HCT116 (cell line): Measurements from ENCODE around the gene ERBB4. TPM values are rescaled to one million over a fixed set of nuclear protein-coding genes. Genes with fewer than 3 reads are reported as not detected.

Experiments
- ATAC-seq: fragments of 200-7000 bp; cut with Tn5 transposase; 2 replicates; pipeline ENCODE4 v1.9.1; 2020; ENCODE audit warnings: mild to moderate bottlenecking, moderate library complexity
- BruUV-seq: library from RNA; stranded (reverse); fragments of 400-500 nt; replicated peaks from 2 replicates; lab custom pipeline; 2021; lab: Mats Ljungman, UMichigan
- CTCF ChIA-PET: fragments of 300-600 bp; sonication (Branson Sonifier 250); formaldehyde crosslinking; loops from one replicate; lab custom pipeline; 2021; ENCODE audit warnings: antibody characterized with exemption; lab: Charles Lee
- POLR2A ChIA-PET: fragments of 300-600, 350-600 bp; sonication (Branson Sonifier 250); formaldehyde crosslinking; loops from one replicate; lab custom pipeline; 2021; ENCODE audit warnings: antibody characterized with exemption; lab: Charles Lee
- RAD21 ChIA-PET, 2 experiments: fragments of 300-600 bp; sonication (Branson Sonifier 250); formaldehyde crosslinking; loops; one replicate each; lab custom pipeline; 2023; ENCODE audit warnings: low total read pairs in 2 of 2; ENCODE audit not compliant: uncharacterized antibody in 2 of 2, unreplicated experiment in 2 of 2, low non-redundant PET in 1 of 2; lab: Charles Lee
- DNase-seq: peaks from one replicate; pipeline ENCODE4 v3.0.0-alpha.2; 2010; ENCODE audit warnings: low read depth, low spot score
- H2AFZ ChIP-seq: fragments of 200-600 bp; shearing (Covaris generic), sonication (generic); 2 replicates; pipeline ENCODE4 v1.6.1; 2017; ENCODE audit warnings: low read depth, mixed run types, mixed read lengths, antibody characterized with exemption, low read length; ENCODE audit not compliant: poor library complexity, severe bottlenecking
- H3K27ac ChIP-seq: 2 replicates; pipeline ENCODE4 v1.5.1; 2012; ENCODE audit warnings: low read depth, low read length
- H3K27me3 ChIP-seq: fragments of 200-600 bp; sonication (generic); 2 replicates; pipeline ENCODE4 v1.6.1; 2016; ENCODE audit warnings: mixed run types, low read length, mixed read lengths; ENCODE audit not compliant: insufficient read depth
- H3K36me3 ChIP-seq, 2 experiments: fragments of 200-500 bp in 1 of 2; fragments of 200-600 bp in 1 of 2; sonication (Bioruptor generic) in 1 of 2; sonication (generic) in 1 of 2; 2 replicates each; pipeline versions ENCODE4 v1.5.1 to v1.6.1; 2014 to 2016; ENCODE audit warnings: low read length in 2 of 2, inconsistent platforms in 1 of 2, mixed read lengths in 1 of 2, mixed run types in 1 of 2; ENCODE audit not compliant: insufficient read depth in 2 of 2, control insufficient read depth in 1 of 2
- H3K4me1 ChIP-seq, 2 experiments: fragments of 200-600 bp in 1 of 2; sonication (generic) in 1 of 2; 2 replicates each; pipeline versions ENCODE4 v1.5.1 to v1.6.1; 2012 to 2017; ENCODE audit warnings: low read length in 2 of 2, inconsistent platforms in 1 of 2, mild to moderate bottlenecking in 1 of 2, mixed read lengths in 1 of 2, mixed run types in 1 of 2, moderate library complexity in 1 of 2; ENCODE audit not compliant: insufficient read depth in 2 of 2, control insufficient read depth in 1 of 2
- H3K4me2 ChIP-seq: fragments of 200-600 bp; sonication (generic); 2 replicates; pipeline ENCODE4 v1.6.1; 2017; ENCODE audit warnings: mixed run types, low read length, mixed read lengths
- H3K4me3 ChIP-seq, 2 experiments: fragments of 200-600 bp in 1 of 2; sonication (generic) in 1 of 2; replicated peaks in 1 of 2; 2 replicates each; pipeline ENCODE4 v1.5.1; 2011 to 2016; ENCODE audit warnings: low read length in 2 of 2, control low read depth in 1 of 2, low read depth in 1 of 2, mild to moderate bottlenecking in 1 of 2, mixed read lengths in 1 of 2, mixed run types in 1 of 2
- H3K79me2 ChIP-seq: fragments of 200-600 bp; sonication (generic); 2 replicates; pipeline ENCODE4 v1.6.1; 2017; ENCODE audit warnings: mild to moderate bottlenecking, mixed run types, low read length, moderate library complexity, mixed read lengths; ENCODE audit not compliant: insufficient read depth
- H3K9ac ChIP-seq: fragments of 200-600 bp; sonication (generic); 2 replicates; pipeline ENCODE4 v1.6.1; 2016; ENCODE audit warnings: low read length, mixed read lengths
- H3K9me2 ChIP-seq: fragments of 200-600 bp; sonication (generic), shearing (Covaris generic); 2 replicates; pipeline ENCODE4 v1.6.1; 2017; ENCODE audit warnings: mixed run types, mild to moderate bottlenecking, moderate library complexity; ENCODE audit not compliant: insufficient read depth
- H3K9me3 ChIP-seq, 2 experiments: fragments of 200-500 bp in 1 of 2; fragments of 200-600 bp in 1 of 2; sonication (Bioruptor generic) in 1 of 2; sonication (generic) in 1 of 2; 2 replicates each; pipeline ENCODE4 v1.6.1; 2014 to 2017; ENCODE audit warnings: low read length in 2 of 2, mixed read lengths in 2 of 2, inconsistent platforms in 1 of 2, low read depth in 1 of 2, mild to moderate bottlenecking in 1 of 2, mixed run types in 1 of 2, moderate library complexity in 1 of 2; ENCODE audit not compliant: control insufficient read depth in 1 of 2, insufficient read depth in 1 of 2
- H4K20me1 ChIP-seq: fragments of 200-600 bp; sonication (generic), shearing (Covaris generic); 2 replicates; pipeline ENCODE4 v1.6.1; 2017; ENCODE audit warnings: mixed run types, mild to moderate bottlenecking, moderate library complexity; ENCODE audit not compliant: insufficient read depth
- CBX3 ChIP-seq: IDR thresholded peaks from 2 replicates; pipeline ENCODE4 v1.6.1; 2012; ENCODE audit warnings: low read depth
- CEBPB ChIP-seq: IDR thresholded peaks from 2 replicates; pipeline ENCODE4 v1.6.1; 2012; ENCODE audit warnings: low read depth
- EGR1 ChIP-seq: IDR thresholded peaks from 2 replicates; pipeline ENCODE4 v1.6.1; 2012; ENCODE audit warnings: low read depth
- ELF1 ChIP-seq: IDR thresholded peaks from 2 replicates; pipeline ENCODE4 v1.6.1; 2012; ENCODE audit warnings: low read depth, borderline replicate concordance
- EZH2 ChIP-seq: fragments of 200-600 bp; sonication (generic); IDR thresholded peaks from 2 replicates; pipeline ENCODE4 v1.6.1; 2017; ENCODE audit warnings: antibody characterized with exemption, mixed run types
- EZH2phosphoT487 ChIP-seq: fragments of 200-600 bp; IDR thresholded peaks from 2 replicates; pipeline ENCODE4 v1.6.1; 2018; ENCODE audit warnings: antibody characterized with exemption, borderline replicate concordance
- FOSL1 ChIP-seq: IDR thresholded peaks from 2 replicates; pipeline ENCODE4 v1.6.1; 2012; ENCODE audit warnings: low read depth
- JUND ChIP-seq: IDR thresholded peaks from 2 replicates; pipeline ENCODE4 v1.6.1; 2012
- POLR2AphosphoS5 ChIP-seq: IDR thresholded peaks from 2 replicates; pipeline ENCODE4 v1.6.1; 2011; ENCODE audit warnings: mild to moderate bottlenecking, low read depth, low read length, moderate library complexity
- RAD21 ChIP-seq: IDR thresholded peaks from 2 replicates; pipeline ENCODE4 v1.6.1; 2012; ENCODE audit warnings: low read depth, mild to moderate bottlenecking
- SIN3A ChIP-seq: IDR thresholded peaks from 2 replicates; pipeline ENCODE4 v1.6.1; 2012; ENCODE audit warnings: low read depth
- SP1 ChIP-seq: IDR thresholded peaks from 2 replicates; pipeline ENCODE4 v1.6.1; 2012; ENCODE audit warnings: low read depth
- SRF ChIP-seq: IDR thresholded peaks from 2 replicates; pipeline ENCODE4 v1.6.1; 2012; ENCODE audit warnings: low read depth
- TCF7L2 ChIP-seq: IDR thresholded peaks from 2 replicates; pipeline ENCODE4 v1.7.0; 2011; ENCODE audit warnings: borderline replicate concordance, inconsistent platforms; ENCODE audit not compliant: insufficient read depth, insufficient read length; ENCODE audit errors: extremely low read depth
- ZFX ChIP-seq: fragments of 450-650 bp; IDR thresholded peaks from 2 replicates; pipeline ENCODE4 v1.6.1; 2017
- ZNF274 ChIP-seq: fragments of 200-500 bp; sonication (Bioruptor generic); IDR thresholded peaks from 2 replicates; pipeline ENCODE4 v1.6.1; 2014; ENCODE audit warnings: mild to moderate bottlenecking, low read depth, low read length, inconsistent platforms
- intact Hi-C: fragments of 100-400 bp; cut with micrococcal nuclease; formaldehyde crosslinking; loops from 2 replicates; pipeline ENCODE4 v1.10.0; 2022
- total RNA-seq: library from RNA; stranded (reverse); gene quantifications from one replicate; pipeline ENCODE4 v1.2.1, GENCODE V29; 2021; ENCODE audit not compliant: unreplicated experiment
- TF ChIP-seq, protein P1 (sequence below): IDR thresholded peaks from 2 replicates; pipeline ENCODE4 v1.6.1; 2012
- TF ChIP-seq, protein P2 (sequence below): IDR thresholded peaks from 2 replicates; pipeline ENCODE4 v1.6.1; 2011; ENCODE audit warnings: mild to moderate bottlenecking, low read length, moderate library complexity; ENCODE audit not compliant: insufficient replicate concordance; ENCODE audit errors: extremely low read depth
- TF ChIP-seq, protein P3 (sequence below): IDR thresholded peaks from 2 replicates; pipeline ENCODE4 v1.6.1; 2012
- TF ChIP-seq, protein P4 (sequence below), 3 experiments: fragments of 200-600 bp in 1 of 3; sonication (generic) in 1 of 3; IDR thresholded peaks in 2 of 3; conservative IDR thresholded peaks in 1 of 3; 2 replicates each; pipeline ENCODE4 v1.5.1; 2012 to 2017; ENCODE audit warnings: low read depth in 2 of 3, low read length in 2 of 3, antibody characterized with exemption in 1 of 3, borderline replicate concordance in 1 of 3, control low read depth in 1 of 3, mild to moderate bottlenecking in 1 of 3, mixed read lengths in 1 of 3, mixed run types in 1 of 3, moderate library complexity in 1 of 3; ENCODE audit not compliant: insufficient read depth in 1 of 3

Gene ERBB4
- total RNA-seq, 1 experiment from 2014 or later: 0.10 TPM

DNA sequence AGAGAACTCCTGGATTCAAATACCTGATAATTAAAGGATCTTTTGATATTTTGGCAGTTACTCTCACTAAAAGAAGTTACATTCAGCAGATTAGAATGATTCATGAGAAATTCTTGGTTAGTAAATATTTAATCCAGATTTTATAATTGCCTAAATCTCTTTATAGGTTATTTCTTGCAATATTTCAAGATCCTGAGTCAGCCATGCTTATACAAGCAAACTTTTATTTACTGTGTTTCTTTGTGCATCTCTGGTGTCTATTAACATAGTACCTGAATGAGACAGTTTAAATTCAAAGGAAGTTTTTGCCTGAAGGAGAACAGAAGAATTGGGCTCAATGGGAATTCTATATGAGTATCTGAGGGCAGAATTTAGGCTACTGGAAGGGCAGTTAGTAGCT lies 249.3 kb downstream of the ERBB4 start:
- no peaks in the 10 kb centered on the region for H3K9me3 ChIP-seq
- CTCF ChIA-PET: no interaction called here
- no peaks in the 10 kb centered on the region for H3K4me1 ChIP-seq
- no peak overlapping the region for H3K4me2 ChIP-seq
- H3K27me3 ChIP-seq: no peaks in the 10 kb centered on the region
- DNase-seq (no peak), ATAC-seq (no peak)
- no peak overlapping the region for H2AFZ ChIP-seq
- no peak for TF ChIP-seq SRF
- no peak for TF ChIP-seq CEBPB
- TF ChIP-seq, protein P1, sequence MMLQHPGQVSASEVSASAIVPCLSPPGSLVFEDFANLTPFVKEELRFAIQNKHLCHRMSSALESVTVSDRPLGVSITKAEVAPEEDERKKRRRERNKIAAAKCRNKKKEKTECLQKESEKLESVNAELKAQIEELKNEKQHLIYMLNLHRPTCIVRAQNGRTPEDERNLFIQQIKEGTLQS: no peak
- no peak for TF ChIP-seq TCF7L2
- TF ChIP-seq RAD21: no peak
- TF ChIP-seq, protein P2, sequence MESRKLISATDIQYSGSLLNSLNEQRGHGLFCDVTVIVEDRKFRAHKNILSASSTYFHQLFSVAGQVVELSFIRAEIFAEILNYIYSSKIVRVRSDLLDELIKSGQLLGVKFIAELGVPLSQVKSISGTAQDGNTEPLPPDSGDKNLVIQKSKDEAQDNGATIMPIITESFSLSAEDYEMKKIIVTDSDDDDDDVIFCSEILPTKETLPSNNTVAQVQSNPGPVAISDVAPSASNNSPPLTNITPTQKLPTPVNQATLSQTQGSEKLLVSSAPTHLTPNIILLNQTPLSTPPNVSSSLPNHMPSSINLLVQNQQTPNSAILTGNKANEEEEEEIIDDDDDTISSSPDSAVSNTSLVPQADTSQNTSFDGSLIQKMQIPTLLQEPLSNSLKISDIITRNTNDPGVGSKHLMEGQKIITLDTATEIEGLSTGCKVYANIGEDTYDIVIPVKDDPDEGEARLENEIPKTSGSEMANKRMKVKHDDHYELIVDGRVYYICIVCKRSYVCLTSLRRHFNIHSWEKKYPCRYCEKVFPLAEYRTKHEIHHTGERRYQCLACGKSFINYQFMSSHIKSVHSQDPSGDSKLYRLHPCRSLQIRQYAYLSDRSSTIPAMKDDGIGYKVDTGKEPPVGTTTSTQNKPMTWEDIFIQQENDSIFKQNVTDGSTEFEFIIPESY: no peak
- no peak for TF ChIP-seq FOSL1
- TF ChIP-seq, protein P3, sequence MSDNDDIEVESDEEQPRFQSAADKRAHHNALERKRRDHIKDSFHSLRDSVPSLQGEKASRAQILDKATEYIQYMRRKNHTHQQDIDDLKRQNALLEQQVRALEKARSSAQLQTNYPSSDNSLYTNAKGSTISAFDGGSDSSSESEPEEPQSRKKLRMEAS: no peak
- TF ChIP-seq ZNF274: no peak
- TF ChIP-seq, protein P4, sequence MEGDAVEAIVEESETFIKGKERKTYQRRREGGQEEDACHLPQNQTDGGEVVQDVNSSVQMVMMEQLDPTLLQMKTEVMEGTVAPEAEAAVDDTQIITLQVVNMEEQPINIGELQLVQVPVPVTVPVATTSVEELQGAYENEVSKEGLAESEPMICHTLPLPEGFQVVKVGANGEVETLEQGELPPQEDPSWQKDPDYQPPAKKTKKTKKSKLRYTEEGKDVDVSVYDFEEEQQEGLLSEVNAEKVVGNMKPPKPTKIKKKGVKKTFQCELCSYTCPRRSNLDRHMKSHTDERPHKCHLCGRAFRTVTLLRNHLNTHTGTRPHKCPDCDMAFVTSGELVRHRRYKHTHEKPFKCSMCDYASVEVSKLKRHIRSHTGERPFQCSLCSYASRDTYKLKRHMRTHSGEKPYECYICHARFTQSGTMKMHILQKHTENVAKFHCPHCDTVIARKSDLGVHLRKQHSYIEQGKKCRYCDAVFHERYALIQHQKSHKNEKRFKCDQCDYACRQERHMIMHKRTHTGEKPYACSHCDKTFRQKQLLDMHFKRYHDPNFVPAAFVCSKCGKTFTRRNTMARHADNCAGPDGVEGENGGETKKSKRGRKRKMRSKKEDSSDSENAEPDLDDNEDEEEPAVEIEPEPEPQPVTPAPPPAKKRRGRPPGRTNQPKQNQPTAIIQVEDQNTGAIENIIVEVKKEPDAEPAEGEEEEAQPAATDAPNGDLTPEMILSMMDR (IDR thresholded peaks at IDR 0.05 in 2 of 3, conservative IDR thresholded peaks at IDR 0.05 in 1 of 3; ENCODE audit: borderline replicate concordance in 1 of 3, insufficient read depth in 1 of 3, low read depth in 2 of 3, low read length in 2 of 3): no peak
- no peak for TF ChIP-seq EZH2
- no peak for TF ChIP-seq EZH2phosphoT487
- no peak for TF ChIP-seq EGR1
- no peak for TF ChIP-seq JUND
- TF ChIP-seq ELF1: no peak
- TF ChIP-seq ZFX: no peak
- no peak for TF ChIP-seq CBX3
- no peak for TF ChIP-seq SIN3A
- no peak for TF ChIP-seq SP1
- no peak for TF ChIP-seq POLR2AphosphoS5
- H4K20me1 ChIP-seq: no peaks in the 10 kb centered on the region
- H3K9ac ChIP-seq: no peak overlapping the region
- intact Hi-C loops: no loop called here
- no TSS peak for BruUV-seq
- H3K4me3 ChIP-seq: no peak overlapping the region
- RAD21 ChIA-PET: no interaction called here
- H3K9me2 ChIP-seq: no peaks in the 10 kb centered on the region
- H3K36me3 ChIP-seq: no peaks in the 10 kb centered on the region
- POLR2A ChIA-PET: no interaction called here
- no peak overlapping the region for H3K27ac ChIP-seq
- no peaks in the 10 kb centered on the region for H3K79me2 ChIP-seq
